Measurements from ENCODE around the gene F8. TPM values are rescaled to one million over a fixed set of nuclear protein-coding genes. Genes with fewer than 3 reads are reported as not detected.

The F8 gene
- 1 to 10 TPM; 1.1 to 3.4 (median 2.7) TPM for polyA plus RNA-seq

GRCh38 chrX:155022585-155022984, at the start of gene F8:
Gene F8, minus strand, starts transcription at chrX:155022723. Its CDS starts 171 bp downstream, at chrX:155022552.
- H3K36me3 Mint-ChIP-seq: no peaks in the 10 kb centered on the region
- H3K4me3 Mint-ChIP-seq: no peak within 1 kb of the TSS
- no peak for DNase-seq
- no peaks in the 10 kb centered on the region for H3K9me3 Mint-ChIP-seq
- peaks cover 2% of the 10 kb centered on the region in 2 donors for H3K4me1 Mint-ChIP-seq
- H3K27me3 Mint-ChIP-seq (ENCODE audit: low read depth in 3 of 3): peaks cover 9 to 17% (median 17%) of the 10 kb centered on the region in 3 donors
- peak within 1 kb of the TSS in 1 of 6 donors; percentile 72 for H3K27ac Mint-ChIP-seq

GRCh38 chrX:155071694-155072280, 49.3 kb upstream of the F8 start:
- Mint-ChIP-seq H3K27ac (peak overlapping the region; percentile 86 to 95 (median 92)), H3K4me3 (peak overlapping the region; percentile 86 to 90 (median 87)), H3K27me3 (ENCODE audit: low read depth in 3 of 3) (peaks cover 1 to 12% (median 3%) of the 10 kb centered on the region in 3 donors), H3K4me1 (peaks cover 36 to 46% of the 10 kb centered on the region in 2 donors), H3K36me3 (peaks cover 6 to 8% (median 6%) of the 10 kb centered on the region in 3 donors), H3K9me3 (no peaks in the 10 kb centered on the region)
- no peak for DNase-seq

- H3K27me3 Mint-ChIP-seq (ENCODE audit: low read depth in 3 of 3): peaks cover 1 to 12% (median 3%) of the 10 kb centered on the region in 3 donors
- H3K4me1 Mint-ChIP-seq: peaks cover 36 to 46% of the 10 kb centered on the region in 2 donors
- DNase-seq: peak; percentile 81 to 86 (median 85)
- no peaks in the 10 kb centered on the region for H3K9me3 Mint-ChIP-seq
- peaks cover 6 to 8% (median 6%) of the 10 kb centered on the region in 3 donors for H3K36me3 Mint-ChIP-seq
- peak within 1 kb of the TSS; percentile 90 to 95 (median 93) for H3K27ac Mint-ChIP-seq
- peak within 1 kb of the TSS; percentile 86 to 90 (median 87) for H3K4me3 Mint-ChIP-seq
Observed at GRCh38 chrX:155070975-155071693, 48.6 kb upstream of the F8 start, which contains the start of the genes BRCC3, CMC4 and MTCP1. Gene BRCC3, plus strand, starts transcription at chrX:155071508. Its CDS starts 20 bp downstream, at chrX:155071528. Gene CMC4, minus strand, starts transcription at chrX:155071136. Its CDS starts 7,113 bp downstream, at chrX:155064023. Gene MTCP1, minus strand, starts transcription at chrX:155071136. Its CDS starts 5,126 bp downstream, at chrX:155066010.

GRCh38 chrX:155070663-155070974, 48.1 kb upstream of the F8 start:
- Mint-ChIP-seq H3K36me3 (peaks cover 6 to 8% (median 6%) of the 10 kb centered on the region in 3 donors), H3K27ac (peak overlapping the region; percentile 90 to 95 (median 93)), H3K9me3 (no peaks in the 10 kb centered on the region), H3K4me3 (peak overlapping the region; percentile 75 to 87 (median 79)), H3K27me3 (ENCODE audit: low read depth in 3 of 3) (peaks cover 0 to 12% (median 3%) of the 10 kb centered on the region in 3 donors), H3K4me1 (peaks cover 37 to 45% of the 10 kb centered on the region in 2 donors)
- no peak for DNase-seq

- peak overlapping the region; percentile 75 to 87 (median 79) for H3K4me3 Mint-ChIP-seq
- peak in 1 of 3 donors; percentile 4 for DNase-seq
- peak overlapping the region; percentile 90 to 95 (median 93) for H3K27ac Mint-ChIP-seq
- peaks cover 0 to 12% (median 3%) of the 10 kb centered on the region in 3 donors for H3K27me3 Mint-ChIP-seq (ENCODE audit: low read depth in 3 of 3)
- peaks cover 36 to 39% of the 10 kb centered on the region in 2 donors for H3K4me1 Mint-ChIP-seq
- no peaks in the 10 kb centered on the region for H3K9me3 Mint-ChIP-seq
- peaks cover 3 to 6% (median 6%) of the 10 kb centered on the region in 3 donors for H3K36me3 Mint-ChIP-seq
Observed at GRCh38 chrX:155070038-155070437, 47.5 kb upstream of the F8 start.

GRCh38 chrX:155069414-155069813, 46.9 kb upstream of the F8 start:
- peak overlapping the region in 4 of 5 donors; percentile 75 to 83 (median 78) for H3K4me3 Mint-ChIP-seq
- DNase-seq: no peak
- H3K4me1 Mint-ChIP-seq: peaks cover 36 to 38% of the 10 kb centered on the region in 2 donors
- peaks cover 0 to 12% (median 3%) of the 10 kb centered on the region in 3 donors for H3K27me3 Mint-ChIP-seq (ENCODE audit: low read depth in 3 of 3)
- peak overlapping the region in 2 of 6 donors; percentile 30 to 95 for H3K27ac Mint-ChIP-seq
- peaks cover 3 to 6% (median 6%) of the 10 kb centered on the region in 3 donors for H3K36me3 Mint-ChIP-seq
- no peaks in the 10 kb centered on the region for H3K9me3 Mint-ChIP-seq

- Mint-ChIP-seq H3K36me3 (no peaks in the 10 kb centered on the region), H3K27me3 (ENCODE audit: low read depth in 3 of 3) (peaks cover 0 to 12% (median 0%) of the 10 kb centered on the region in 3 donors), H3K4me3 (peak overlapping the region in 1 of 5 donors; percentile 14), H3K27ac (peak overlapping the region in 1 of 6 donors; percentile 44), H3K9me3 (no peaks in the 10 kb centered on the region), H3K4me1 (peaks cover 28 to 31% of the 10 kb centered on the region in 2 donors)
- no peak for DNase-seq
Observed at GRCh38 chrX:155068165-155068564, 45.6 kb upstream of the F8 start.

- peaks cover 0 to 5% (median 2%) of the 10 kb centered on the region in 3 donors for H3K27me3 Mint-ChIP-seq (ENCODE audit: low read depth in 3 of 3)
- DNase-seq: no peak
- H3K4me1 Mint-ChIP-seq: peaks cover 12 to 16% of the 10 kb centered on the region in 2 donors
- no peak overlapping the region for H3K27ac Mint-ChIP-seq
- peaks cover 0 to 4% (median 4%) of the 10 kb centered on the region in 3 donors for H3K36me3 Mint-ChIP-seq
- no peaks in the 10 kb centered on the region for H3K9me3 Mint-ChIP-seq
- H3K4me3 Mint-ChIP-seq: no peak overlapping the region
Observed at GRCh38 chrX:155065035-155065734, 42.7 kb upstream of the F8 start.

- H3K4me3 Mint-ChIP-seq: no peak overlapping the region
- H3K4me1 Mint-ChIP-seq: peaks cover 13 to 17% of the 10 kb centered on the region in 2 donors
- no peak for DNase-seq
- H3K27me3 Mint-ChIP-seq (ENCODE audit: low read depth in 3 of 3): peaks cover 0 to 5% (median 5%) of the 10 kb centered on the region in 3 donors
- H3K27ac Mint-ChIP-seq: no peak overlapping the region
- no peaks in the 10 kb centered on the region for H3K9me3 Mint-ChIP-seq
- H3K36me3 Mint-ChIP-seq: peaks cover 0 to 4% (median 4%) of the 10 kb centered on the region in 3 donors
Observed at GRCh38 chrX:155061760-155062159, 39.2 kb upstream of the F8 start.

GRCh38 chrX:155056877-155057792, 34.6 kb upstream of the F8 start:
- peaks cover 17% of the 10 kb centered on the region in 2 donors for H3K4me1 Mint-ChIP-seq
- H3K9me3 Mint-ChIP-seq: no peaks in the 10 kb centered on the region
- peaks cover 2 to 6% (median 6%) of the 10 kb centered on the region in 3 donors for H3K27me3 Mint-ChIP-seq (ENCODE audit: low read depth in 3 of 3)
- DNase-seq: peak; percentile 46 to 56 (median 56)
- peak overlapping the region; percentile 74 to 81 (median 74) for H3K4me3 Mint-ChIP-seq
- peaks cover 0 to 4% (median 4%) of the 10 kb centered on the region in 3 donors for H3K36me3 Mint-ChIP-seq
- peak overlapping the region; percentile 9 to 74 (median 49) for H3K27ac Mint-ChIP-seq

GRCh38 chrX:155056471-155056870, 33.9 kb upstream of the F8 start:
- Mint-ChIP-seq H3K27me3 (ENCODE audit: low read depth in 3 of 3) (peaks cover 2 to 6% (median 4%) of the 10 kb centered on the region in 3 donors), H3K4me3 (no peak overlapping the region), H3K27ac (peak overlapping the region in 2 of 6 donors; percentile 36 to 49), H3K9me3 (no peaks in the 10 kb centered on the region), H3K36me3 (no peaks in the 10 kb centered on the region), H3K4me1 (peaks cover 17% of the 10 kb centered on the region in 2 donors)
- DNase-seq: no peak

GRCh38 chrX:155055494-155055893, 33.0 kb upstream of the F8 start:
- no peak overlapping the region for H3K27ac Mint-ChIP-seq
- H3K9me3 Mint-ChIP-seq: no peaks in the 10 kb centered on the region
- H3K4me1 Mint-ChIP-seq: peaks cover 17% of the 10 kb centered on the region in 2 donors
- H3K4me3 Mint-ChIP-seq: no peak overlapping the region
- no peak for DNase-seq
- H3K36me3 Mint-ChIP-seq: no peaks in the 10 kb centered on the region
- H3K27me3 Mint-ChIP-seq (ENCODE audit: low read depth in 3 of 3): peaks cover 2 to 6% (median 4%) of the 10 kb centered on the region in 3 donors
